ENCODE data around the gene SLX4IP. TPM values are rescaled to one million over a fixed set of nuclear protein-coding genes. Genes with fewer than 3 reads are reported as not detected.

SLX4IP gene
- total RNA-seq, 1 donor from 2014 or later = 7.5 TPM

GRCh38 chr20:10523443-10523842 lies 88.3 kb downstream of the SLX4IP start:
- DNase-seq = no peak

- no peak for DNase-seq
Measured at GRCh38 chr20:10524034-10524476, 89.0 kb downstream of the SLX4IP start.

DNA sequence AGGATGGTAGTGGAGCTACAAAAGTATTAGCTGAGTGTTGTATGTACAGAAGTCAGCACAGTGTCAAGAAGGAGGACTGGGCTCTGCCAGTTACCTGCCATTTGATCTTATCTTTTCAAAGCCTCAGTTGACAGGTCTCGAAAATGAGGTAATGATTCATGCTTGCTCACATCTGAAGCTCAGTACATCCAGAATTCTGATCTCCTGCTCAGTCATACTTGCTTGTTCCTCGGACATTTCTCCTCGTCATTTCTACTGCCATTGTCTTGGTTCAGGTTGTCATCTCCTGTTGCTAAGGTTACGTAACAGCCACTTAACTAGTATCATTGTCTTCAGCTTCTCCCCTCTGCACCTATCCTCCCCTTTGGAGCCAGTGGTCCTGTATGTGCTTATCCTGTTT lies 89.5 kb downstream of the SLX4IP start:
- DNase-seq = no peak

DNA sequence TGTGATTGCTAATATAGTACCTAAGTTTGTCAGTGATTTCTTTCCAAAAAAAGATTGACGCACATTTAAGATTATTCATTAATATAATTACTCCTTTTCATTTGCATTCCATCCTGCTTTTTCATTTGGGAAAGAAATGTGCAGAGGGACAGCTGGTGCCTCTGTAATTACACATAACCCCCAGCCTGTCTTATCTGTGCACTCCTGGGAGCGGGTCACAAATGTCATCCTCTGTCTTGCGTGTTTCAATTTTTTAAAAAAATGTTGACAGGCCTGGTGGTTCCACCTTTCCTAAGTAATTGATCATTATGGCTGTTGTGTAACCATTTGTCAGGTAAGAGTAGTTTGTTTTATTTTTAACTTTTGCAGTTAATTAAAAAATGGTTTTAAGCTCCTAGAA lies 92.7 kb downstream of the SLX4IP start:
- no peak for DNase-seq

DNA sequence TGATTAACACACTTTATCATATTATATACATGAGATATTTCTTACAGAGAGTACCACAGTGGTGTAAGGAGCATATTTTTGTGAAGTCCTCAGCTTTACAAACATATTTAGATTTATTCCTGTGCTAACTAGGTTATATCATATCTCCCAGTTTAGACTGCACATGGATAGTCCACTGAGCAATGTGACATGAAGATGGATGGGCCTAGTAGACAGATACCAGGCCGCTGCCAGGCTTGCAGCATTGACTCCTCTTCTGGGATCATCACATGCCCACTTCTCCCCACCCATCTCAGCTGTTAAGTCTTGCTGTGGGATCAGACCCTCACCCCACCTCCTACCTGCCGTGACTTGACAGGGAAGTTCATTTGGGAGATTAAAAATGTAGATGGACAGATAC lies 95.8 kb downstream of the SLX4IP start:
- no peak for DNase-seq

DNA sequence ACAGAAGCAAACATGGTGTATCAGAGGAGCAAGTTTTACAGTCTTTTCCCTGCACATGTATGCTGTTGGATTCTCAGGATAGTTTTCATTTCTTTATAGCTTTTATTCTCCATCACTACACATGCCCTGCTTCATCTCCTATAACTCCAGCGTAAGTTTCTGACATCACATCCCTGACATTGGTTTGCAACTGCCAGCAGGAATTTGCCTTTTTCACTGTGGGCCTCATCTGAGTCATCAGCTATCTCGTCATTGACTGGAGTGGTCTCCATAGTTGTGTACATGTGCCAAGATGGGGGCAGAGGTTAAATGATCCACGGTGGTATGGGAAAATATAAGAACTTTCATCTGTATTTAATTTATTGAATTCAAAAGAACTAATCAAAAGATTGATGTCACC lies 96.7 kb downstream of the SLX4IP start:
- DNase-seq = no peak

DNA sequence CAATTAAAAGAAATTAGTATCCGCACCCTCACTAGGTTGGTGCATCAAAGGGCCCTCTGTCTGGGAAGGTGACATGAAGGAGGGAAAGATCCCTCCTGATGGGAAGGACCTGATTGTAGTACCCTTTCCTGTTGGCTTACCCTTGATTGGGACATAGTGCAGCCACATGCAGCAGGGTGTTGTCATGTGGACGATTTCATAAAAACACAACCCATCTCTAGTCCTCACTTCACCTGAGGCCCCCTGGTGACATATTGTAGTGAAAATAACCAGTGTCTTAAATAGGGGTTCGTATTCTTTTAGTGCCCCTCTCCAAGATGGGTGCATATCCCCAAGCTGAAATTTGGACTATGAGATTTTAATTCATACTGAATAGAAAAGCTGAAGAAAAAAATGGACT lies 97.3 kb downstream of the SLX4IP start:
- no peak for DNase-seq

DNA sequence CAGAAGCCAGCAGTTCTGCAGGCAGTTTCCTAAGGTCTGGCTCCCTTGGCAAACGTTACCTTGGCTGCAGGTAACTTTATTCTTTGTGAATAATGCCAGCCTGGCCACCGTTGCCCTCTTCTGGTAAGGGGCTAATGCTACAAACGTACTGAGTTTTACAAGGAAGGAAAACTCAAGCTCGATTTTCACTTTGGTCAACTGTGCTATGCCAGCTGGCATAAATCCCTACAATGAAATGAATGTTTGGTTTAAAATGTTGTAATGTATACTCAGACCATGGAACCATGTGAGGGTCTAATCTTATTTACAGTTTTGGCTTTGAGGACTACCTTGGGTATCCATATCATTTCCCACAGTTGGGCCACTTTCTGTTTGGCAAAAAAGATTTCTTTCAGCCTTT lies 101.4 kb downstream of the SLX4IP start:
- DNase-seq = no peak

DNA sequence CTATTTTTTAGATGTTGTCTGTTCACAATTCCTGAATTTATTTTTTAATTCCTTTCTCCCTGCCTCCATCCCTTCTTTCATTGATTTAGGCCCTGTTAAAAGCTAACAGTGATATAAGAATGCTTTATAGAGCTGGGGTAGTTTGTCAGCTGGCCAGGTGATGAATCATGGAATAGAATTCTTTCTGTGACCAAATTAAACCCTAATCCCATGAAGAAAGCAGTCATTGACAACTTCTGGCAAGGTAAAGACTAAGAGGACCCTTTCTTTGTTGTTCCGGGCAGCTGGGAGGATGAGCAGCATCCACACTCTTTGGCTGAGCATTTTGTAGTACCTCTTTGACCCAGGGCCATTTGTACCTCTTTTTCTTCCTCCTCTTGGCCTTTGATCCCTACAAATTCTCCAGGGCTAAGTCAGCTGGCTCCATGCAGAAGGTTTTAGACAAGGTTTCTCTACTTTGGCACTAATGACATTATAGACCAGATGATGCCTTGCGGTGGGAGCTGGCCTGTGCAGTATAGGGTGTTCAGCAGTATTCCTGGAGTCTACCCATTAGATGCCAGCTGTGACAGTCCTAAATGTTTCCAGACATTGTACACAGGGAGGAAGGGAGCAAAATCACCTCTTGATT lies 102.9 kb downstream of the SLX4IP start:
- no peak for DNase-seq

GRCh38 chr20:10538768-10539167 lies 103.7 kb downstream of the SLX4IP start:
- DNase-seq = no peak

GRCh38 chr20:10539818-10540553 lies 104.9 kb downstream of the SLX4IP start:
- no peak for DNase-seq

DNA sequence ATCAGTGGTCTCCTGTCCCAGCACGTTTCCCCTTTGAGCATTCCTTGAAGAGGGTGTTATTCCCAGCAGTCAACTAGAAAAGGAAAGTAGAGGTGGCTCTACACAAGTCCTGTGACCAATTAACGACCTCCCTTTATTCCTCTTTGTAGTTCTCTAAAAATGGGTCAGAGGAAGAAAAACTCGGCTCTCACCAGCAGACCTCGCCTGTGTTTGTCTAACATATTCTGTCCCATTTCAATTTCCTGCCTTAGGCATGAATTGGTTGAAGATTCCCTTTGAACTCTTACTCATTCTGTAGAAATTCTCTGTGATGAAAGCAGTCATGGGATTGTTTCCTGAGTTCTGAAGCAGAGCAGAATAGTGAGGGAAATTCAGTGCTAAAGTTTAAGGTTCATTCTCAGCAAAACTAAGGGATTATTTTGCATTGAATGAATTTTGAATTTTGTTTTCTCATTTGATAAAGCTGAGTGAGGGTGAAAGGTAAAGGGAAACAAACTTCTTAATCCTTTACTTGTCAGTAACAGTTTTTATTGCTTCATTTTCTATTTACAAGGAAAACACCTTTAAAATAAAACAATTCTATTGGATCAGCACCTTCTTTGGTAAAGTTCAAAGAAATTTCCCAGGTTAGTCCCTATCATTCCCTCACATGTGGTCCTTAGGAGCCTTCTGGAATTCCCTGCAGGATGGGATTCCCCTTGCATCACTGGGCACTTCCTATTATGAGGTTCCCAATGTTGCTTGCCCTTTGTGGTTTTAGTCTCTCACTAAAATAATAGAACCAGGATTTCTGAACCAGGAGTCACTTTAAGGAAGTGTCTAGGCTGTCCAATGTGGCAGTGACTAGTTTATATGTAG lies 105.8 kb downstream of the SLX4IP start:
- no peak for DNase-seq

GRCh38 chr20:10541668-10542411 lies 106.7 kb downstream of the SLX4IP start:
- DNase-seq = no peak

- no peak for DNase-seq
Measured at GRCh38 chr20:10542442-10542841, 107.3 kb downstream of the SLX4IP start.

- no peak for DNase-seq
Measured at GRCh38 chr20:10543480-10543879, 108.4 kb downstream of the SLX4IP start.

- DNase-seq = no peak
Measured at GRCh38 chr20:10547276-10548114, 112.4 kb downstream of the SLX4IP start.

DNA sequence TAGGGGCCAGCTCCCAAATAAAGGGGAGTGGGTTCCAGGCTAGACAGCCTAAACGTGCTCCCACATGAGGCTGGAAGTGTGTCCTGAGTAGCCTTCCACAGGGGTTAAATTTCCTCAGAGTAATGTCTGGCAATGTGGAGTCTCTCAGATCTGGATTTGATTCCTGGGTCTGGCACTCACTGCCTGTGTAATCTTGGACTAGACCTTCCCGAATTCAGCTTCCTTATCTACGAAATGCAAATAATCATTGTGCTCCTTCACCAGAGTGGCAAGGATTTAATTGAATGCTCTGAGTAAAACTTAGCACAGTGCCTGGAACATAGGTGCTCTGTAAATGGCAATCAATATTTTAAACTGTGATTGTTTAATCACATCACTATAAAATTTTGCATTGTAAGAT lies 114.4 kb downstream of the SLX4IP start:
- DNase-seq = no peak

- no peak for DNase-seq
Measured at GRCh38 chr20:10550204-10551118, 115.4 kb downstream of the SLX4IP start.

- DNase-seq = no peak
Measured at GRCh38 chr20:10551732-10552724, 116.9 kb downstream of the SLX4IP start.
